Small intestine (tissue), 7 donors: Measurements from ENCODE around the gene GCM1. TPM values are rescaled to one million over a fixed set of nuclear protein-coding genes. Genes with fewer than 3 reads are reported as not detected.

Source experiments
- DNase-seq, 2 donors: peaks; one replicate each; pipeline versions ENCODE4 v3.0.0 to v3.0.0-alpha.2; 2013
- FAIRE-seq: peaks from 2 replicates; lab custom pipeline; 2012; peaks lifted over from hg19 to GRCh38; lab: Jason Lieb, UNC
- H3K27ac ChIP-seq, 3 donors: one replicate each; pipeline ENCODE4 v1.5.1; 2013; ENCODE audit warnings: low read length in 2 of 3, mild to moderate bottlenecking in 2 of 3, control low read depth in 1 of 3, inconsistent platforms in 1 of 3, low read depth in 1 of 3, moderate library complexity in 1 of 3
- H3K27me3 ChIP-seq, 3 donors: one replicate each; pipeline ENCODE4 v1.6.1; 2013; ENCODE audit warnings: low read length in 3 of 3, inconsistent platforms in 1 of 3; ENCODE audit not compliant: control insufficient read depth in 3 of 3, insufficient read depth in 3 of 3
- H3K36me3 ChIP-seq, 3 donors: one replicate each; pipeline ENCODE4 v1.6.1; 2013; ENCODE audit warnings: low read length in 3 of 3, inconsistent platforms in 1 of 3, low read depth in 1 of 3, mild to moderate bottlenecking in 1 of 3, moderate library complexity in 1 of 3; ENCODE audit not compliant: control insufficient read depth in 3 of 3, insufficient read depth in 2 of 3
- H3K4me1 ChIP-seq, 3 donors: one replicate each; pipeline ENCODE4 v1.6.1; 2013; ENCODE audit warnings: low read length in 2 of 3, inconsistent platforms in 1 of 3, low read depth in 1 of 3, mild to moderate bottlenecking in 1 of 3, moderate library complexity in 1 of 3; ENCODE audit not compliant: control insufficient read depth in 3 of 3, insufficient read depth in 2 of 3
- H3K4me3 ChIP-seq, 3 donors: one replicate each; pipeline ENCODE4 v1.5.1; 2013; ENCODE audit warnings: low read length in 3 of 3, control low read depth in 1 of 3, inconsistent platforms in 1 of 3, low read depth in 1 of 3, mild to moderate bottlenecking in 1 of 3, moderate library complexity in 1 of 3
- H3K9me3 ChIP-seq, 2 donors: one replicate each; pipeline ENCODE4 v1.6.1; 2013; ENCODE audit warnings: low read depth in 1 of 2, low read length in 1 of 2; ENCODE audit not compliant: control insufficient read depth in 2 of 2, insufficient read depth in 1 of 2
- WGBS, 3 donors: extraction: QIAGEN DNeasy Blood & Tissue Kit; methylation state at CpG; one replicate each; pipeline ENCODE4 v1.1.7; 2013; 5-methylcytosine and 5-hydroxymethylcytosine counted together
- polyA plus RNA-seq, 4 donors: library from polyadenylated mRNA; stranded (reverse) in 3 of 4; unstranded in 1 of 4; fragments of 200-250 nt in 3 of 4; fragments of 120-200 nt in 1 of 4; gene quantifications; one replicate each; pipeline versions ENCODE4 v1.2.1 to v1.2.3, GENCODE V29; 2013
- donor health status: healthy with polysubstance abuse.
- donor health status: control.
- donor health status: control.
- donor health status: Bipolar disorder and iron deficiency.
- donor health status: healthy.

Gene GCM1
- polyA plus RNA-seq, 4 donors, result not detected

- no peak overlapping the region for H3K4me3 ChIP-seq
- no peak for FAIRE-seq
- peaks cover 0 to 2% (median 0%) of the 10 kb centered on the region in 3 donors for H3K27me3 ChIP-seq
- 94 to 96% (median 95%) methylated on average over 10 of the region's 10 CpGs for WGBS, 3 donors
- DNase-seq, result no peak
- H3K36me3 ChIP-seq, result no peaks in the 10 kb centered on the region
- no peak overlapping the region for H3K27ac ChIP-seq
- H3K9me3 ChIP-seq, result no peaks in the 10 kb centered on the region
- no peaks in the 10 kb centered on the region for H3K4me1 ChIP-seq
Observed at GRCh38 chr6:53124131-53124800, 24.4 kb downstream of the GCM1 start.

- Histone ChIP-seq H3K27ac (peak overlapping the region in 1 of 3 donors; percentile 84), H3K27me3 (no peaks in the 10 kb centered on the region), H3K4me1 (peaks cover 0 to 4% (median 0%) of the 10 kb centered on the region in 3 donors), H3K4me3 (no peak overlapping the region), H3K9me3 (peaks cover 0 to 3% of the 10 kb centered on the region in 2 donors), H3K36me3 (no peaks in the 10 kb centered on the region)
- DNase-seq (peak in 1 of 2 donors; percentile 22), FAIRE-seq (no peak)
- 21 to 33% (median 33%) methylated on average over 4 of the region's 4 CpGs for WGBS, 3 donors
Observed at GRCh38 chr6:53119772-53120409, 28.8 kb downstream of the GCM1 start.

- Histone ChIP-seq H3K9me3 (peaks cover 0 to 3% of the 10 kb centered on the region in 2 donors), H3K4me1 (peaks cover 0 to 4% (median 0%) of the 10 kb centered on the region in 3 donors), H3K36me3 (no peaks in the 10 kb centered on the region), H3K27ac (peak overlapping the region in 1 of 3 donors; percentile 84), H3K4me3 (no peak overlapping the region), H3K27me3 (no peaks in the 10 kb centered on the region)
- no peak for DNase-seq
- WGBS, 3 donors, result 64 to 90% (median 75%) methylated on average over 1 of the region's 1 CpG
- no peak for FAIRE-seq
Observed at GRCh38 chr6:53119349-53119748, 29.3 kb downstream of the GCM1 start.

GRCh38 chr6:53115741-53116140 lies 32.9 kb downstream of the GCM1 start:
- DNase-seq, result peak; percentile 7 to 34
- H3K36me3 ChIP-seq, result no peaks in the 10 kb centered on the region
- H3K4me3 ChIP-seq, result no peak overlapping the region
- H3K9me3 ChIP-seq, result peaks cover 0 to 3% of the 10 kb centered on the region in 2 donors
- WGBS, 3 donors, result 20 to 66% (median 46%) methylated on average over 2 of the region's 2 CpGs
- peaks cover 0 to 21% (median 4%) of the 10 kb centered on the region in 3 donors for H3K4me1 ChIP-seq
- H3K27ac ChIP-seq, result no peak overlapping the region
- FAIRE-seq, result no peak
- H3K27me3 ChIP-seq, result no peaks in the 10 kb centered on the region

- Histone ChIP-seq H3K36me3 (no peaks in the 10 kb centered on the region), H3K27me3 (no peaks in the 10 kb centered on the region), H3K9me3 (peaks cover 0 to 3% of the 10 kb centered on the region in 2 donors), H3K27ac (no peak overlapping the region), H3K4me1 (peaks cover 0 to 21% (median 4%) of the 10 kb centered on the region in 3 donors), H3K4me3 (no peak overlapping the region)
- DNase-seq (no peak), FAIRE-seq (no peak)
- WGBS, 3 donors, result 97% methylated on average over 1 of the region's 1 CpG
Observed at GRCh38 chr6:53115113-53115512, 33.5 kb downstream of the GCM1 start.

- WGBS, 3 donors, result 46 to 60% (median 56%) methylated on average over 4 of the region's 4 CpGs
- FAIRE-seq, result no peak
- Histone ChIP-seq H3K4me3 (no peak overlapping the region), H3K4me1 (peaks cover 0 to 21% (median 4%) of the 10 kb centered on the region in 3 donors), H3K27ac (no peak overlapping the region), H3K9me3 (peaks cover 0 to 3% of the 10 kb centered on the region in 2 donors), H3K27me3 (no peaks in the 10 kb centered on the region), H3K36me3 (no peaks in the 10 kb centered on the region)
- no peak for DNase-seq
Observed at GRCh38 chr6:53113742-53114141, 34.9 kb downstream of the GCM1 start.

GRCh38 chr6:53112871-53113270 lies 35.8 kb downstream of the GCM1 start:
- H3K4me1 ChIP-seq, result peaks cover 0 to 21% (median 4%) of the 10 kb centered on the region in 3 donors
- H3K27me3 ChIP-seq, result no peaks in the 10 kb centered on the region
- H3K9me3 ChIP-seq, result peaks cover 0 to 3% of the 10 kb centered on the region in 2 donors
- no peak for FAIRE-seq
- peak overlapping the region in 2 of 3 donors; percentile 64 to 82 for H3K27ac ChIP-seq
- DNase-seq, result peak in 1 of 2 donors; percentile 7
- H3K36me3 ChIP-seq, result no peaks in the 10 kb centered on the region
- H3K4me3 ChIP-seq, result no peak overlapping the region
- 9 to 38% (median 27%) methylated on average over 1 of the region's 1 CpG for WGBS, 3 donors

GRCh38 chr6:53112404-53112803 lies 36.2 kb downstream of the GCM1 start:
- DNase-seq (peak; percentile 66 to 75), FAIRE-seq (no peak)
- Histone ChIP-seq H3K4me3 (no peak overlapping the region), H3K36me3 (no peaks in the 10 kb centered on the region), H3K4me1 (peaks cover 0 to 21% (median 4%) of the 10 kb centered on the region in 3 donors), H3K27ac (peak overlapping the region in 2 of 3 donors; percentile 64 to 82), H3K9me3 (peaks cover 0 to 3% of the 10 kb centered on the region in 2 donors), H3K27me3 (no peaks in the 10 kb centered on the region)
